Measurements from ENCODE around the gene ERAP2.

DNA sequence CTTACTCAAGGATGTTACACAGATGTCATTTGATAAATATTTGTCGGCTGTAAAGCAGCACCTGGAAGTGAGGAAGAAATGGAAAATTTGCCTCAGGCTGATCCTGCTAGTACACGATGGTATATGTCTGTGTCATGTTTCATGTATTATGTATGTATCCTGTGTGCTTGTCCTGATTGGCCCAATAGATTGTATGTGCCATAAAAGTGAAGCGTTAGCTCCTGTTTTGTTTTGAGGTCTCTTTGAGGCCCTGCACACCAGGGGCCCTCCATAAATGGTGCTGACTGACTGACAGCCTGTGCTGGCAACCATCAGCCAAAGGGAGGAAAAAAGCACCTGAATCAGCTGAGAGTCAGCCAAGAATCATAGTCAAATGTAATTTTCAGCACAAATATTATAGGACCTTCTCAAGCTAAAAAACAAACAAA is 47.7 kb downstream of the ERAP2 start:
- TF ChIP-seq TAF1 (IDR thresholded peaks at IDR 0.05; ENCODE audit: borderline replicate concordance, low read depth, low read length) = no peak
- no peak for TF ChIP-seq POLR2AphosphoS5 (IDR thresholded peaks at IDR 0.05; ENCODE audit: low read length)
- TF ChIP-seq FOXM1 (IDR thresholded peaks at IDR 0.05; ENCODE audit: low read depth, low read length) = no peak
- TF ChIP-seq, protein P1, sequence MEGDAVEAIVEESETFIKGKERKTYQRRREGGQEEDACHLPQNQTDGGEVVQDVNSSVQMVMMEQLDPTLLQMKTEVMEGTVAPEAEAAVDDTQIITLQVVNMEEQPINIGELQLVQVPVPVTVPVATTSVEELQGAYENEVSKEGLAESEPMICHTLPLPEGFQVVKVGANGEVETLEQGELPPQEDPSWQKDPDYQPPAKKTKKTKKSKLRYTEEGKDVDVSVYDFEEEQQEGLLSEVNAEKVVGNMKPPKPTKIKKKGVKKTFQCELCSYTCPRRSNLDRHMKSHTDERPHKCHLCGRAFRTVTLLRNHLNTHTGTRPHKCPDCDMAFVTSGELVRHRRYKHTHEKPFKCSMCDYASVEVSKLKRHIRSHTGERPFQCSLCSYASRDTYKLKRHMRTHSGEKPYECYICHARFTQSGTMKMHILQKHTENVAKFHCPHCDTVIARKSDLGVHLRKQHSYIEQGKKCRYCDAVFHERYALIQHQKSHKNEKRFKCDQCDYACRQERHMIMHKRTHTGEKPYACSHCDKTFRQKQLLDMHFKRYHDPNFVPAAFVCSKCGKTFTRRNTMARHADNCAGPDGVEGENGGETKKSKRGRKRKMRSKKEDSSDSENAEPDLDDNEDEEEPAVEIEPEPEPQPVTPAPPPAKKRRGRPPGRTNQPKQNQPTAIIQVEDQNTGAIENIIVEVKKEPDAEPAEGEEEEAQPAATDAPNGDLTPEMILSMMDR (IDR thresholded peaks at IDR 0.05 in 2 of 3, conservative IDR thresholded peaks at IDR 0.05 in 1 of 3; ENCODE audit: control insufficient read depth in 2 of 3, extremely low read depth in 1 of 3, insufficient read depth in 1 of 3, low read depth in 3 of 3, low read length in 3 of 3) = no peak
- no peak for TF ChIP-seq PAX8 (IDR thresholded peaks at IDR 0.05)
- TF ChIP-seq, protein P2, sequence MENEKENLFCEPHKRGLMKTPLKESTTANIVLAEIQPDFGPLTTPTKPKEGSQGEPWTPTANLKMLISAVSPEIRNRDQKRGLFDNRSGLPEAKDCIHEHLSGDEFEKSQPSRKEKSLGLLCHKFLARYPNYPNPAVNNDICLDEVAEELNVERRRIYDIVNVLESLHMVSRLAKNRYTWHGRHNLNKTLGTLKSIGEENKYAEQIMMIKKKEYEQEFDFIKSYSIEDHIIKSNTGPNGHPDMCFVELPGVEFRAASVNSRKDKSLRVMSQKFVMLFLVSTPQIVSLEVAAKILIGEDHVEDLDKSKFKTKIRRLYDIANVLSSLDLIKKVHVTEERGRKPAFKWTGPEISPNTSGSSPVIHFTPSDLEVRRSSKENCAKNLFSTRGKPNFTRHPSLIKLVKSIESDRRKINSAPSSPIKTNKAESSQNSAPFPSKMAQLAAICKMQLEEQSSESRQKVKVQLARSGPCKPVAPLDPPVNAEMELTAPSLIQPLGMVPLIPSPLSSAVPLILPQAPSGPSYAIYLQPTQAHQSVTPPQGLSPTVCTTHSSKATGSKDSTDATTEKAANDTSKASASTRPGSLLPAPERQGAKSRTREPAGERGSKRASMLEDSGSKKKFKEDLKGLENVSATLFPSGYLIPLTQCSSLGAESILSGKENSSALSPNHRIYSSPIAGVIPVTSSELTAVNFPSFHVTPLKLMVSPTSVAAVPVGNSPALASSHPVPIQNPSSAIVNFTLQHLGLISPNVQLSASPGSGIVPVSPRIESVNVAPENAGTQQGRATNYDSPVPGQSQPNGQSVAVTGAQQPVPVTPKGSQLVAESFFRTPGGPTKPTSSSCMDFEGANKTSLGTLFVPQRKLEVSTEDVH (IDR thresholded peaks at IDR 0.05; ENCODE audit: low read depth, partially characterized antibody) = no peak

All from GM12878 (cell line).